GM19351 (cell line): Measurements from ENCODE around the gene SLC44A4.
"Not testable (repeated sequence)": the region's sequence is repeated elsewhere in the genome, so short reads cannot be mapped to it uniquely, and the experiment has no call there.

ENCODE experiments used
- ATAC-seq: cut with Tn5 transposase; IDR thresholded peaks from one replicate; pipeline ENCODE4 v1.9.1; 2021; ENCODE audit warnings: mild to moderate bottlenecking, moderate library complexity; ENCODE audit not compliant: unreplicated experiment

SLC44A4 gene

DNA sequence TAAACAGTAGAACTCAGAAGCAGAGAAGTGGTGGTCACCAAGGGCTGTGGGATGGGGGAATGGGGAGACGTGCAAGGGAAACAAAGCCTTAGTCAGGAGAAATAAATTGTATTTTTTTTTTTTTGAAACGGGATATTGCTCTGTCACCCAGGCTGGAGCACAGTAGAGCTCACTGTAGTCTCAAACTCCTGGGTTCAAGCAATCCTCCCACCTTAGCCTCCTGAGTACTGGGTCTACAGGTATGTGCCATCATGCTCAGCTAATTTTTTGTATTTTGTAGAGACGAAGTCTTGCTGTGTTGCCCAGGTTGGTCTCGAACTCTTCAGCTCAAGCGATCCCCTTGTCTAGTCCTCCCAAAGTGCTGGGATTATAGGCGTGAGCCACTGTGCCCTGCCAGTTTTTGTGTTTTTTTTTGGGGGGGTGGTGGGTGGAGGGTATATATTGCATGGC, 47.9 kb downstream of the SLC44A4 start:
- no peak for ATAC-seq

DNA sequence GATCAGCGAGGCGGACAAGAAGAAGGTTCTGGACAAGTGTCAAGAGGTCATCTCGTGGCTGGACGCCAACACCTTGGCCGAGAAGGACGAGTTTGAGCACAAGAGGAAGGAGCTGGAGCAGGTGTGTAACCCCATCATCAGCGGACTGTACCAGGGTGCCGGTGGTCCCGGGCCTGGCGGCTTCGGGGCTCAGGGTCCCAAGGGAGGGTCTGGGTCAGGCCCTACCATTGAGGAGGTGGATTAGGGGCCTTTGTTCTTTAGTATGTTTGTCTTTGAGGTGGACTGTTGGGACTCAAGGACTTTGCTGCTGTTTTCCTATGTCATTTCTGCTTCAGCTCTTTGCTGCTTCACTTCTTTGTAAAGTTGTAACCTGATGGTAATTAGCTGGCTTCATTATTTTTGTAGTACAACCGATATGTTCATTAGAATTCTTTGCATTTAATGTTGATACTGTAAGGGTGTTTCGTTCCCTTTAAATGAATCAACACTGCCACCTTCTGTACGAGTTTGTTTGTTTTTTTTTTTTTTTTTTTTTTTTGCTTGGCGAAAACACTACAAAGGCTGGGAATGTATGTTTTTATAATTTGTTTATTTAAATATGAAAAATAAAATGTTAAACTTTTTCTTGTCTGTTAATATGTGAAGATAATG, 49.0 kb downstream of the SLC44A4 start:
- ATAC-seq = no peak

DNA sequence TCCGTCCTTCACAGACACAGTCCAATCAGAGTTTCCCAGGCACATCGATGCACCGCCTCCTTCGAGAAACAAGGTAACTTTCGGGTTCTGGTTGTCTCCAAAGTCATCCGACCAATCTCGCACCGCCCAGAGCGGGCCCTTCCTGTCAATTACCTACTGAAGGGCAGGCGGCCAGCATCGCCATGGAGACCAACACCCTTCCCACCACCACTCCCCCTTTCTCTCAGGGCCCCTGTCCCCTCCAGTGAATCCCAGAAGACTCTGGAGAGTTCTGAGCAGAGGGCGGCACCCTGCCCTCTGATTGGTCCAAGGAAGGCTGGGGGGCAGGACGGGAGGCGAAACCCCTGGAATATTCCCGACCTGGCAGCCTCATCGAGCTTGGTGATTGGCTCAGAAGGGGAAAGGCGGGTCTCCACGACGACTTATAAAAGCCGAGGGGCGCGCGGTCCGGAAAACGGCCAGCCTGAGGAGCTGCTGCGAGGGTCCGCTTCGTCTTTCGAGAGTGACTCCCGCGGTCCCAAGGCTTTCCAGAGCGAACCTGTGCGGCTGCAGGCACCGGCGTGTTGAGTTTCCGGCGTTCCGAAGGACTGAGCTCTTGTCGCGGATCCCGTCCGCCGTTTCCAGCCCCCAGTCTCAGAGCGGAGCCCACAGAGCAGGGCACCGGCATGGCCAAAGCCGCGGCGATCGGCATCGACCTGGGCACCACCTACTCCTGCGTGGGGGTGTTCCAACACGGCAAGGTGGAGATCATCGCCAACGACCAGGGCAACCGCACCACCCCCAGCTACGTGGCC, 51.3 kb downstream of the SLC44A4 start, which contains the start of gene HSPA1B:
TSS of gene HSPA1B (plus strand) at position 453 of the 794 bp plus-strand sequence. CDS start at position 666, 213 bp downstream.
- ATAC-seq = peak; percentile 66

DNA sequence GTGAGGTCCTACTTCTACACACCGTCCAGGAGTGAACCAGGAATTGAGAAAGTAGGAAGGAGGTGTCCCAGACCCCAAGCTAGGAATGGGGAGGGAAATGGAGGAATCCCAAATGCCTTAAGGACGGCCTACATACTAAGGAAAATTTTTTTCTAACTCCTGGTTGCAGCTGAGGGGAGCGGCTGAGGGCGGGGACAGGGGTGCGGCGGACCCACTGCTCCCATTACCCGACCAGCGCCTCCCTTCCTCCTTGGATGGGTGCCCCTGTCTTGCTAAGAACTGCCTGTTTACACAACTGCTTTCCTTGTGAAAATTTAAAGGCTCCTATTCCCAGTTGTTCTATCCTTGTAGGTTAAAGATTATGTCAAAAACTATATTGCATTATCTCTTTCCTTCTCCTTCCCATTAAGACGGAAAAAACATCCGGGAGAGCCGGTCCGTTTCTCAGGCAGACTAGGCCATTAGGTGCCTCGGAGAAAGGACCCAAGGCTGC, 52.0 kb downstream of the SLC44A4 start:
- peak; percentile 13 for ATAC-seq

DNA sequence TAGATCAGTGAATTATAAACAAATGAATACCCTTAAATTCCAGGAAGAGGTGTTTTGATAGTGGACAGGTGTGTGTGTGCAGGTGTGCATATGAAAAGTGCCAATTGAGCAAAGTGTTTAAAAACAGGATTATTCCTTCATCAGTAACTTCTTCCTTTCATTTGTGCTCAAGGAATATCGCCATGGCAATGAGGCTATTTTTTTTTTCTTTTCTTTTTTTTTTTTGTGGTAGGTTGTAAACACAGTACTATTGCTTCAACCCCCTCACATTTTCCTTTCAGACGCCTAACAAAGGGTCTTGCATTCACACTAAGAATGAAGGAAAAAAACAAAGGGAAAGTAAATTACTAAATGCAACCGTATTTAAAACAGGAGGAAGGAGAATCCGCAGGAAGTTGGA, 53.2 kb downstream of the SLC44A4 start:
- no peak for ATAC-seq

DNA sequence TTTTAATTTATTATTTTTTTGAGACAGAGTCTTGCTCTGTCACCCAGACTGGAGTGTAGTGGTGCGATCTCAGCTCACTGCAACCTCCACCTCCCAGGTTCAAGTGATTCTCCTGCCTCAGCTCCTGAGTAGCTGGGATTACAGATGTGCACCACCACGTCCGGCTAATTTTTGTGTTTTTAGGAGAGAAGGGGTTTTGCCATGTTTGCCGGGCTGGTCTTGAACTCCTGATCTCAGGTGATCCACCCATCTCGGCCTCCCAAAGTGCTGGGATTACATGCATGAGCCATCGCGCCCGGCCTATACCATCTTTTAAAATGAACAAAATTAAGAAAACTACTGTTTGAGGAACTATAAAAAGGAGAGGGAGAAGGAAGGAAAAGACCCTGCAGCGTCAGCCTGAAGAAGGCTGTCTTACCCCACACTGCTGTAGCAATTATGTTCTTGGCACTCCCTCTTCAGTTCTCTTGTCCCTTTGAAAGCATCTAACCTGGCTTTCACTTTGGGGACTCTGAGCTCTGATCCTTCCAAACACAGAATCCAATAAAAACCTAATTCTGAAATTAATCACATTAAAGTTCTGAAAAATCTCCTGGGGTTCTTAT, 55.1 kb downstream of the SLC44A4 start:
- ATAC-seq = not testable (repeated sequence)

DNA sequence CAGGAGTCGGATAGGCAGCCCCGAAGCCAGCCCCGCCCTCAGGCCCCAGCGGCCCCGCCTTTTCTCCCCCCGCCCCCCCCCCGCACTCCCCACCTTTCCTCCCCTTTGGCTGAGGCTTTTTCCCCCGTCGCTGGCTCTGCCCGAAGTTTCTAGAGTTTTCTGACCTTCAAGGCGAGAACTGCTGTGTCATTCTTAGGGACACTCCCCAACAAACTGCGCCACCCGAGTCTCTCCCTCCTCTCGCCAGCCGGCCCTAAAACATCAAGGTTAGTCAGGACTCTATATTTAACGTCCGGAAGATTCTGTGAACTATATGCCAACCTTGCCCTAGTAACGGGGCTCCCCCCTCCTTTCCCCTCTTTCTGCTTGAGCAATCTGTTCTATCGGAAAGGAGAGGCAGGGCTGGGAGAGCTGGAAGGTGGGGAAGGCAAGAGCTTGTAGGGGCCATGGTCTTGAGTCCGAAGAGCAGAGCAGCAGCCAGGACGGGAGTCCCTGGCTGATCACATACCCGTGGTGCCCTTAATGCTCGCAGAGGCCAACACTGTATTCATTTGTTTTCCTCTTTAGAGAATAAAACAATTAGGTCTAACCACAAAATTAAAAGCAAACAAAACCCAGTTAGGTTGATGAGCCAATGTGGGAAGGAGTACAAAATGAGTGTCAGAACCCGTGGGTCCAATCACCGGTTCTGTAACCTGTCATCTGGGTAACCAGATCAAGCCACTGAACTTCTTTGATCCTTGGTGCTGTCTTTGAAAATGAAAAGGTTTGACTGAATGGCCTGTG, 56.6 kb downstream of the SLC44A4 start:
- peak; percentile 29 for ATAC-seq

DNA sequence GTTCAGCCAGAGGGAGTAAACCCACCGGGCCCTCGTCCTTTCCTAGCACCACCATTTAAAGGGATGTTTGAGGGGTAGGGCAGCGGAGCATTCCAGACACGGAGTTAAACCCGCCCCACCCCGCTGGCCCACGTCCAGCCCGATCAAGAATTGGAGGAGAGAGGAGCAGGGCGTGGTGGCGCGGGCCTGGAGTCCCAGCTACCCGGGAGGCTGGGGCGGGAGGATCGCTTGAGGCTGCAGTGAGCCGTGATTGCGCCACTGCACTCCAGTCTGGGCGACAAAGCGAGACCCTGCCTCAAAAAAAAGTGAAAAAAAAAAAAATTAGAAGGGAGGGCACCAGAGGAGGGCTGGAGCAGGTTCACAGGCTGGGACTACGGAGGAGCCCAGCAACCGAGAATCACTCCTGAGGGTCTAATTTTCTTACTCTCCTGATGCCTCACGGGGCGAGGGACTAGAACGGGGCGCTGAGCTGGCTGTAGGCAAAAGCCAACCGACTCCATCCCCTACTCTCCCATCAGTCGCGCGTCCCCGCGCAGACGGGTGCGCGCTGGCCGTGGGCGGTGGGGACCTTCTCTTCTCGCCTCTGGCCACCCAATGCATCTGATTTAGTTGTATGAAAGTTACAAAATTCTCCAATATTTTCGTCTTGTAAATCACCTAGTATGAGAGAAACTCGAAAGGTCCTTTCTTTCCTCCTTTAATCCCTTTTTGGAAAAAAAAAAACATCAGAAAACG, 57.3 kb downstream of the SLC44A4 start:
- ATAC-seq = peak; percentile 59

DNA sequence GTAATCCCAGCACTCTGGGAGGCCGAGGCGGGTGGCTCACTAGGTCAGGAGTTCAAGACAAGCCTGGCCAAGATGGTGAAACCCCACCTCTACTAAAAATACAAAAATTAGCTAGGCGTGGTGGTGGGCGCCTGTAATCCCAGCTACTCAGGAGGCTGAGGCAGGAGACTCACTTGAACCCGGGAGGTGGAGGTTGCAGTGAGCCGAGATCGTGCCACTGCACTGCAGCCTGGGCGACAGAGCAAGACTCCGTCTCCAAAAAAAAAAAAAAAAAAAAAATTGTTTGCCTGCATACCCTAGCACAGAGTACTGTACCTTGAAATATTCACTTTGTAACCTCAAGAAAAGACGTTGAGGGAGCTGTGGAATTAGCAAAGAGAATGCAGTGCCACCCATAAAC, 58.4 kb downstream of the SLC44A4 start:
- not testable (repeated sequence) for ATAC-seq

DNA sequence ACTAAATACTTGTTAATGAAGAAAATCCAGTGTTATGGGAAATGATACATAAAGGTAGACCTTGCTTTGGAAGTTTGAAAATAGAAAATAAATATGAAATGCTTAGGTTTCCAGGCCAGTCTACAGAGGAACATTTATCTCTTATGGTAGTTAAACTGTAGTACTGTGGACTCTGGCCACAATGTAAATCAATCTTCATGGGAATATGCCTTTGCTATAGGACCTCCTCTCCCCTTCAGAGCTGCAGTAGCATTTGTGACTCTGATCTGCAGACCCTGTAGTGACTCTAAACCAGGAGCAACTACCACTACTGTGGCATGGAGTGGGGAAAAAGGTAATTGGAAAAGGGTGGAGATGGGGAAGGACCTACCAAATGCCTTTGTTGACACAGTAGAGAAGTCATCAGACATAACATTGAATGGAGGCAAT, 58.9 kb downstream of the SLC44A4 start:
- ATAC-seq = no peak

DNA sequence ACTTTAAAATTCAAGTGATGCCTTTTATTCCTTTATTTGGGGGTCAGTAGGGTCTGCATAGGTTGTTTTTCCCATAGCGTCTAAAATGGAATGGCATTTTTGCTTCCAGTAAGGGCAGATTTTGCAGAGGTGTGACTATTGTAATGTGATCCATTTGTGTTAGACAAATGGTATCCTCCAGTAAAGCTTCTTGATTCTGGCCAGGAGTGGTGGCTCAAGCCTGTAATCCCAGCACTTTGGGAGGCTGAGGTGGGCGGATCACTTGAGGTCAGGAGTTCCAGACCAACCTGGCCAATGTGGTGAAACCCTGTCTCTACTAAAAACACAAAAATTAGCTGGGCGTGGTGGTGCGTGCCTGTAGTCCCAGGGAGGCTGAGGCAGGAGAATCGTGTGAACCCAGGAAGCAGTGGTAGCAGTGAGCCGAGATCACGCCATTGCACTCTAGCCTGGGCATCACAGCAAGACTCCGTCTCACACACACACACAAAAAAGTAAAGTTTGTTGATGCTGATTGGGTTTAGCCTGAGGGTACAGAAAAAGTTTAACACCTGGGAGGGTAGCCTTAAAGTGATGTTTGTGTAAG, 60.8 kb downstream of the SLC44A4 start:
- not testable (repeated sequence) for ATAC-seq

DNA sequence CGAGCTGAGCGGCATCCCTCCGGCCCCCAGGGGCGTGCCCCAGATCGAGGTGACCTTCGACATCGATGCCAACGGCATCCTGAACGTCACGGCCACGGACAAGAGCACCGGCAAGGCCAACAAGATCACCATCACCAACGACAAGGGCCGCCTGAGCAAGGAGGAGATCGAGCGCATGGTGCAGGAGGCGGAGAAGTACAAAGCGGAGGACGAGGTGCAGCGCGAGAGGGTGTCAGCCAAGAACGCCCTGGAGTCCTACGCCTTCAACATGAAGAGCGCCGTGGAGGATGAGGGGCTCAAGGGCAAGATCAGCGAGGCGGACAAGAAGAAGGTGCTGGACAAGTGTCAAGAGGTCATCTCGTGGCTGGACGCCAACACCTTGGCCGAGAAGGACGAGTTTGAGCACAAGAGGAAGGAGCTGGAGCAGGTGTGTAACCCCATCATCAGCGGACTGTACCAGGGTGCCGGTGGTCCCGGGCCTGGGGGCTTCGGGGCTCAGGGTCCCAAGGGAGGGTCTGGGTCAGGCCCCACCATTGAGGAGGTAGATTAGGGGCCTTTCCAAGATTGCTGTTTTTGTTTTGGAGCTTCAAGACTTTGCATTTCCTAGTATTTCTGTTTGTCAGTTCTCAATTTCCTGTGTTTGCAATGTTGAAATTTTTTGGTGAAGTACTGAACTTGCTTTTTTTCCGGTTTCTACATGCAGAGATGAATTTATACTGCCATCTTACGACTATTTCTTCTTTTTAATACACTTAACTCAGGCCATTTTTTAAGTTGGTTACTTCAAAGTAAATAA, 61.5 kb downstream of the SLC44A4 start:
- ATAC-seq = not testable (repeated sequence)

DNA sequence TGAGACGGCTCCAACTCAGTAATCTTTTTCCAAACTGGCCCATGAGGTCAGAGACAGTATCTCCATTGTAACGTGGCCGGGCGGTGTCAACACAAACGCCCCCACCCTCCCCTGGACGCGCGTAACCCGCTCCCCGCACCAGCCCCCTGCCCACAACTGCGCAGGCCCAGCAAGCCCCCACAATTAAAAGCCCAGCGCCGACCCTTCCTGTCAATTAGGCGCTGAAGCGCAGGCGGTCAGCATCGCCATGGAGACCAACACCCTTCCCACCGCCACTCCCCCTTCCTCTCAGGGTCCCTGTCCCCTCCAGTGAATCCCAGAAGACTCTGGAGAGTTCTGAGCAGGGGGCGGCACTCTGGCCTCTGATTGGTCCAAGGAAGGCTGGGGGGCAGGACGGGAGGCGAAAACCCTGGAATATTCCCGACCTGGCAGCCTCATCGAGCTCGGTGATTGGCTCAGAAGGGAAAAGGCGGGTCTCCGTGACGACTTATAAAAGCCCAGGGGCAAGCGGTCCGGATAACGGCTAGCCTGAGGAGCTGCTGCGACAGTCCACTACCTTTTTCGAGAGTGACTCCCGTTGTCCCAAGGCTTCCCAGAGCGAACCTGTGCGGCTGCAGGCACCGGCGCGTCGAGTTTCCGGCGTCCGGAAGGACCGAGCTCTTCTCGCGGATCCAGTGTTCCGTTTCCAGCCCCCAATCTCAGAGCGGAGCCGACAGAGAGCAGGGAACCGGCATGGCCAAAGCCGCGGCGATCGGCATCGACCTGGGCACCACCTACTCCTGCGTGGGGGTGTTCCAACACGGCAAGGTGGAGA, 63.6 kb downstream of the SLC44A4 start, which contains the start of the genes HSPA1A and HSPA1L:
TSS of gene HSPA1A (plus strand) at position 519 of the 814 bp plus-strand sequence. CDS start at position 733, 214 bp downstream.
TSS of gene HSPA1L (minus strand) at position 259 of the 814 bp plus-strand sequence. CDS start 3,311 bp downstream, outside the sequence.
- no peak for ATAC-seq

DNA sequence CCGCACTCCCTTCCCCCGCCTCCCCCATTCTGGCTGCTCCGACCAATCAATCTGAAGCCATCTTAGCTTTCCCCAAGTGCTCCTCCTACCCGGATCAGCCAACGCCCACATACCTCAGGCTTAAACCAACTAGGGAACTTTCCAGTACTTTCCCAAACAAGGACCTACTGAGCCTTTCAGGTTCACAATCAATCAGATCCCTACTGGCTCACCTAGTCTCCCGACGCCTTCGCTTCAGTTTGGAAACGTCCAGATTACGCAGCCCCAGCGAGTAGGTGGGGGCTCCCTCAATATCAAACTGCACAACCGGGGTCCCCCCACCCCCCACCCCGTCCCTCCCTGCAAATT, 64.1 kb downstream of the SLC44A4 start:
- no peak for ATAC-seq

DNA sequence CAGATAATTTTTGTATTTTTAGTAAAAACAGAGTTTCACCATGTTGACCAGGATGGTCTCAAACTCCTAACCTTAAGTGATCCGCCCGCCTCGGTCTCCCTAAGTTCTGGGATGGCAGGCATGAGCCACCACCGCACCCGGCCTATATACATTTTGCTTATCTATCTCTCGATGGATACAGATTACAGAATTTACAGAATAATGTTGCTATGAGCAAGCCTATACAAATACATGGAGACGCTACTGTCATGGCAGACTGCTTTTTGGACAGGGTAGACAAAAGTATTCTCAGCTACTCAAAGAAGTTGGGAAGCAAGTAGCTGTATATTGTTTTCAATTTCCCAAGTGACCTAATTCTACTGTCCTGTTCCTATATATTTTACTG, 65.3 kb downstream of the SLC44A4 start:
- no peak for ATAC-seq
